ENCODE data around the gene MEIKIN.

- TF ChIP-seq CTCF (IDR thresholded peaks at IDR 0.05): no peak
- TF ChIP-seq POLR2A (IDR thresholded peaks at IDR 0.05): no peak
These were observed 159.4 kb downstream of the MEIKIN start for GRCh38 chr5:131786036-131786435.

Measured in uterus (tissue), 2 donors.